T-helper 1 cell treated with Interleukin-12 subunit alpha and Interleukin-12 subunit beta and Interleukin-4 antibody, amounts not matched to agents 30 ng/mL and 1 ng/mL, for 36 hours (primary cell): ENCODE measurements around the gene CYP2J2. TPM values are rescaled to one million over a fixed set of nuclear protein-coding genes. Genes with fewer than 3 reads are reported as not detected.
"Not testable (repeated sequence)": the region's sequence is repeated elsewhere in the genome, so short reads cannot be mapped to it uniquely, and the experiment has no call there.

Source experiments
- intact Hi-C: fragments of 100-400 bp; cut with micrococcal nuclease; formaldehyde crosslinking; loops from one replicate; pipeline ENCODE4 v1.15.1; 2024
- total RNA-seq: library from RNA; stranded (reverse); gene quantifications from 2 replicates; pipeline ENCODE4 v1.2.3, GENCODE V29; 2022

Gene CYP2J2
- total RNA-seq, 1 donor from 2014 or later, result 1.5 TPM

DNA sequence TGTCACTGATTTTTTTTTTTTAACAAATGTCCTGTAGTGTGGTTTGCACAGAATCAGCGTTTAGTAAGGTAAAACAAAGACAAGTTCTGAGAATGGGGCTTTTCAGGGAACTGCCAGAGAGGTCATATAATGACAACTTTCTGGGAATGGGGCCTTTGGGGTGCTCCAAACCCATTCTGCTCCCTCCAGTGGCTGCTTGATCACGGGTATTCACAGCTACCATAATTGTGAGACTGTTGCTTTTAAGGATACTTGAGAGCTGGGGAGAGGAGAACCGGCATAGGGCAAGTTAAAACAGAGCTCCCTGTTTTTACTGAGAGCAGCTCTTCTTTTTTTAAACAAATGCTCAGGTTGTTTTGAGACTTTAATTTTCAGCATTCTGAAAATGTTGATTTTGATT is 48.2 kb downstream of the CYP2J2 start:
- intact Hi-C loops, result no loop called here

DNA sequence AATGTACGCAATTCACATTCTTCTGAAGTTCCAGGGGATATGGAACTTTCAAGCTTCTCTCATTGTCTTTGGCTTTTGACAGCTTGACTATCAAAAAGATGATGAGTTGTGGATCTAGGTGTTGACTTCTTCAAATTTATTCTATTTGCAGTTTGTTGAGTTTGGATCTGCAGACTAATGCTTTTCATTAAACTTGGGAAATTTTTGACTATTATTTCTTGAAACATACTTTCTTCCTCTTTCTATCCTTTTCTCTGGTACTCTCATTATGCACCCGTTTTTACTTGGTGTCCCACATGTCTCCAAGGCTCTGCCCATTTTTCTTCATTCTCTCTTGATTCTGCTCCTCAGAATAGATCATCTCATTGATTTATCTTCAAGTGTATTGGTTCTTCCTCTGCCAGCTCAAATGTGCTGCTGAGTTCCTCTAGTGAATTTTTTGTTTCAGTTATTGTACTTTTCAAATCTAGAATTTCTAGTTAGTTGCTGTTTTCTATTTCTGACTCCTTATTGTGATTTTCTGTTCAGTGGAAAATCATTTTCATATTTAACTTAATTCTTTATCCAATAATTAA is 49.4 kb downstream of the CYP2J2 start:
- intact Hi-C loops, result no loop called here

DNA sequence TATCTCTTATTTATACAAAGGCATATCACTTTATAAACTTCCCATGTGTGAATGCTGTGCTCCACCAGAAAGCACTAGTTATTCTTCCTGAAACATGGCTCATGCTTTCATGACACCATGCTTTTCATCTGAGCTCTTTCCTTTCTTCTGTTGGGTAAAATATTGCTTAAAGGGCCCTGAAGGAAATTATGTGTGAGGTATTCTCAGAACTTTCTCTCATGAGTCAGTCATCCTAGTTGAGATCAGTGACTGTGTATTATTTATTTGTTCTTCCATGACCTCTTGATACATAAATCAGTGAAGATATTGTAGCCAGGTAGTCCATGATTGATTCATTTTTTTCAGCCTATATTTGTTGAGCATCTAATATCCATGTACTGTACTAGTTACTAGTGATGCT is 54.8 kb downstream of the CYP2J2 start:
- intact Hi-C loops, result no loop called here

DNA sequence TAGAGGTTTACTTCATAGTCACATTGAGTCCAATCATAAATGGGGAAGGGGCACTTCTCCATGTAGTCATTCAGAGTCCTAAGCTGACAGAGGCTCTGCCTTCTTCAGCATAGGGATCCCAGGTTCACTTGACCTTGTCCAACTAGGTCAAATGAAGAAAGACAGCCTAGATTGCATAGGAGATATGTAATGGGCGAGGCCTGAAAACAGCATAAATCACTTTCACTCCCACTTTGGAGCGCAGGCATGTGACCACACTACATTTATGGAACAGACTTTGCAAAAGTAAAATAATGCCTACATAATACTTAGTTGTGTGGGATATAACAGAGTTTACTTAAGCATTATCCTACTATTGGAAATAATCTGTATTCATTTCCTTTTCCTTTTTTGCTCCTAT is 60.1 kb downstream of the CYP2J2 start:
- intact Hi-C loops, result no loop called here

DNA sequence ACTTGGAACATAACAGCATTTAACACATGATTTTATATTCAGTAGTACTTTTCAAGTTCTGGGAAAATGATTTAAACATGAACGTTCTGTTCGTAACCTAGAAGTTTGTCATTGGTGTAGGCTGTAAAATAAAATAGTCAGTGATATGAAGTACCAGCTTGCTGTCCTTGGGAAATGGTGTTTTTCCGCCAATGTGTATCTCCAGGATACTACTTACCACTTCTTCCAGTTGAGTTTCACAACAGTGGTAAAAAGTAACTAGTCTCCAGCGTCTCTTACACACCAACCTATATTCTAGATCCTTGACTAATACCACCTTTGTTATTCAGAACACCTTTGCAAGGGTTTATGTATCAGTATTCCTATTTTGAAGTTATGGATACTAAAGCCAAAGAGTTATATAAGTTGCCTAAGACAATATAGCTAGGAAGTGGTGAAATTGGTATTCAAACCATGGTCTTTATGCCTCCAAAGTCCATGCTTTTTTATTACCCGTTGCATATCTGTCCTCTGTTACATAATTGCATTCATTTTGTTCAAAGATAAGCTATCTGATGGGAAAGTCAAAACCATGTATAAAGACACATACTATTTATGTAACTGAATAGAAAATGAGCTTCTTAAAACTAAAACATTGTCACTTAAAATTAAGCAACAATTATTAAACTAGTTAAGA is 68.8 kb downstream of the CYP2J2 start:
- intact Hi-C loops, result no loop called here

DNA sequence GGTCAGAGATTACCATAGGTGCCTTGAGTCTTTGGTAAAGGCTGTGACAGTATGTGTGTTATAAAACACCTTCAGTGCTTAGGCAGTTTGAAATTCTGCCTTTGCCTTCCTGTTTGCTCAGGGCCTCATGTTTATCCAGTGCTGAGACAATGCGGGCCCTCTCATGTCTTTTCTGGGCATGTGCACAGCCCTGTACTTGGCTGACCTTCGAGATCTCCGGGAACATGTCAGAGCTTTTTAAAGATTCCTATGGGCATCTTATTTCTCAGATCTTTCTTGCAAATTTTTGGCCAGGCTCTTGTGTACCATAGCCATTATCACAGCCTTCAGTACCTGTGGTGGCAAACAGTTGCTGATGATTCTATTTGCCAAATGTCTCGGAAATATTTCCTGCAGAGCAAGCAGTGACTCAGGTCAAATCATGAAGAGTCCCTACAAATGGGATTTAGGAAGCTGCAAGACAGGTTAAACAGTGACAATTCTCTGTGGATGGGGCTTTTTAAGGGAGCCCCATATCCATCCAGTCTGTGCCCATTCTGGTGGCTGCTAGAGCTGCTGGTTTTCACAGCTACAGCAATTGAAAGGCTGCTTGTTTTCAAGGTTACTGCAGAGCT is 69.7 kb downstream of the CYP2J2 start:
- intact Hi-C loops, result no loop called here

DNA sequence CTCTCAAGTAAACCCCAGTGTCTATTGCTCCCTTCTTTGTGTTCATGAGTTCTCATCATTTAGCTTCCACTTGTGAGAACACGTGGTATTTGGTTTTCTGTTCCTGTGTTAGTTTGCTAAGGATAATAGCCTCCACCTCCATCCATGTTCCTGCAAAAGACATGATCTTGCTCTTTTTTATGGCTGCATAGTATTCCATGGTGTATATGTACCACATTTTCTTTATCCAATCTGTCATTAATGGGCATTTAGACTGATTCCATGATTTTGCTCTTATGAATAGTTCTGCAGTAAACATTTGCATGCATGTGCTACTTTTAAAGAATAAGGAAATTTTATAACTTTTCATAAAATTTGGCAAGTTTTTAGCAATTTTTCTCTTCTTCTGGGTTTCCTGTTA is 71.3 kb downstream of the CYP2J2 start:
- intact Hi-C loops, result not testable (repeated sequence)

DNA sequence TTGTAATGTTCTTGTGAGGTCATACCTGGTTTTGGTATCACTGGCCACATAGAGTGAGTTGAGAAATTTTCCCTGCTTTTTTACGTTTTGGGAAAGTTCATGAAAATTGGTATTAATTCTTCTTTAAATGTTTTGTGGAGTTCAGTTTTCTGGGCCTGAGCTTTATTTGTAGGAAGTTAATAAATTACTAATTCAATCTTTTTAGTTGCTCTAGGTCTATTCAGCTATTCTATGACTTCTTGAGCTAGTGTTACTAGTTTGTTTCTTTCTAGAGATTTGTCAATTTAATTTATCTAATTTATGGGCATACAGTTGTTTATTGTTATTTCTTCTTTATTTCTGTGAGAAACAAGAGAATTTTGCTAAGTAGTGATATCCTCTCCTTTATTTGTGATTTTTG is 74.5 kb downstream of the CYP2J2 start:
- intact Hi-C loops, result no loop called here

DNA sequence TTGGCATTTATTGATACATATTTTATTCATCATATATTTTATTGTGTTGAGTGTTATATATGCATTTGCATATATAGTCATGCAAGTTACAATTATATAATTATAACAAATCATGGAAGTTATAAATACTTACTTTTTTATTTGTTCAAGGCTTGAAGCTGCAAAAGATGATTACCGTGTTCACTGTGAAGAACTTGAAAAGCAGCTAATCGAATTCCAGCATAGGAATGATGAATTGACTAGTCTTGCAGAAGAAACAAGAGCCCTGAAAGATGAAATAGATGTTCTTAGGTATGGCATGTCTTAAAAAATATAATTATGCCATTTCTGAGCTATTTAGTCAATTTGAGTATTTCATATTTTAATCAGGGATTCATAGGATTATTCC is 79.7 kb downstream of the CYP2J2 start:
- intact Hi-C loops, result no loop called here

DNA sequence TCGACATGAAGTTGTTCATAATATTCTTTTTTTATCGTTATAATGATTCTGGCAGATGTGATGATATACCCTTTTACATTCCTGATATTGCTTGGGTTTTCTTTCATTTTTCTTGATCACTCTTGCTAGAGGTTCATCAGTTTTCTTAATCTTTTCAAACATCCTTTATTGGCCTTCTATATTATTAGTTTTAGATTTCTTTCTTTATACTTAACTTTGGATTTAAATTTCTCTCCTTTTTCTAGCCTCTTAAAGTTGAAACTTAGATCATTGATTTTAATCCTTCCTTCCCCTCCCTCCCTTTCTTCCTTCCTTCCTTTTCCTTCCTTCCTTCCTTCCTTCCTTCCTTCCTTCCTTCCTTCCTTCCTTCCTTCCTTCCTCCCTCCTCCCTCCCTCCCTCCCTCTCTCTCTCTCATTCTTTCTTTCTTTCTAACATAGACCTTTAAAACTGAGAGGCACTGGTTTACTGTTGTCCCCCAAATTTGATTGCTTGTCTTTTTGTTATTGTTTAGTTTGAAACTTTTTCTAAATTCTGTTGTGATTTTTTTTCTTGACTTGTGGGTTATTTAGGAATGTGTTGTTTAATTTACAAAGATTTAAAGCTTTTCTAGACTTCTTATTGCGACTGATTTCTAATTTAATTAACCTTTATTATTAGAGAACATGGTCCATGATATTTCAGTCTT is 80.2 kb downstream of the CYP2J2 start:
- intact Hi-C loops, result no loop called here

DNA sequence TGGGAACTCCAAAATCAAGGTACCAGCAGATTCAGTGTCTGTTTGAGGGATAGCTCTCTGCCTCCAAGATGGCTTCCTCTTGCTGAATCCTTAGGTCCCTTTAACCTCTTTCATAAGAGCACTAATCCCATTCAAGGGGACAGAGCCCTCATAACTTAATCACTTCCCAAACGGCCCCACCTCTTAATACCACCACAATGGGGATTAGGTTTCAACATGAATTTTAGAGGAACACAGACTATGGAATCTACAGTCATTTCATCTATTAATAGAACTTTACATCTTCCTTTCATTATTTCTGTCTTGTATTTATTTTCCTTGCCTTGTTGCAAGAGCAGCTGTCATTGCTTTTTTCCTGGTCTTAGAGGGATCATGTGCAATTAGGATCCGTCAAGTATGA is 81.5 kb downstream of the CYP2J2 start:
- intact Hi-C loops, result no loop called here

Other genes starting within 250 kb of the CYP2J2 start
- gene HOOK1, start 111.8 kb downstream of the CYP2J2 start, total RNA-seq, result 2.9 and 3.5 TPM in 2 replicates
- gene C1orf87, start 147.0 kb upstream of the CYP2J2 start, total RNA-seq, result not detected in 2 replicates